Right atrium auricular region (tissue), 2 donors: ENCODE data around the gene FDPS. TPM values are rescaled to one million over a fixed set of nuclear protein-coding genes. Genes with fewer than 3 reads are reported as not detected.
A peak's percentile ranks its signal among the peaks of the same experiment; 100 is the strongest.

Source experiments
- DNase-seq: peaks from one replicate; pipeline ENCODE4 v3.0.0-alpha.2; 2019; ENCODE audit warnings: low spot score
- H3K27ac ChIP-seq, 2 donors: fragments of 200-600 bp; sonication (generic); 1 replicate in 1 of 2; 2 replicates in 1 of 2; pipeline ENCODE4 v1.5.1; 2016 to 2019
- H3K27me3 ChIP-seq, 2 donors: fragments of 200-600 bp; sonication (generic); one replicate each; pipeline versions ENCODE4 v1.5.1 to v1.6.0; 2017 to 2019
- H3K36me3 ChIP-seq: fragments of 200-600 bp; sonication (generic); one replicate; pipeline ENCODE4 v1.5.1; 2016
- H3K4me1 ChIP-seq, 2 donors: fragments of 200-600 bp; sonication (generic); one replicate each; pipeline versions ENCODE4 v1.5.1 to v1.6.0; 2017 to 2019
- H3K4me3 ChIP-seq, 2 donors: fragments of 200-600 bp; sonication (generic); 1 replicate in 1 of 2; 2 replicates in 1 of 2; pipeline ENCODE4 v1.5.1; 2017 to 2019; ENCODE audit warnings: mild to moderate bottlenecking in 1 of 2, moderate library complexity in 1 of 2
- H3K9me3 ChIP-seq, 2 donors: fragments of 200-600 bp; sonication (generic); one replicate each; pipeline ENCODE4 v1.5.1; 2019
- CTCF ChIP-seq, 2 donors: fragments of 200-600 bp; sonication (generic); IDR thresholded peaks; one replicate each; pipeline ENCODE4 v1.5.1; 2019; ENCODE audit warnings: antibody characterized with exemption in 2 of 2
- total RNA-seq, 2 donors: library from RNA; depleted of rRNA; stranded (reverse); fragments of >200 nt; gene quantifications; one replicate each; pipeline ENCODE4 v1.1.0, GENCODE V29; 2016

Gene FDPS
- total RNA-seq, 2 donors from 2014 or later: 65.3 to 73.1 TPM

- no peaks in the 10 kb centered on the region for H3K9me3 ChIP-seq
- no peak overlapping the region for H3K4me3 ChIP-seq
- no peaks in the 10 kb centered on the region for H3K27me3 ChIP-seq
- peaks cover 26% of the 10 kb centered on the region for H3K36me3 ChIP-seq
- no peak overlapping the region for H3K27ac ChIP-seq
- peaks cover 0 to 31% of the 10 kb centered on the region in 2 donors for H3K4me1 ChIP-seq
- no peak for TF ChIP-seq CTCF (IDR thresholded peaks at IDR 0.05)
- DNase-seq: no peak
Measured at GRCh38 chr1:155318082-155318481, 9.4 kb downstream of the FDPS start.

GRCh38 chr1:155319536-155319935 is 10.9 kb downstream of the FDPS start:
- Histone ChIP-seq H3K27ac (no peak overlapping the region), H3K9me3 (no peaks in the 10 kb centered on the region), H3K4me3 (no peak overlapping the region), H3K36me3 (peaks cover 20% of the 10 kb centered on the region), H3K4me1 (peaks cover 0 to 31% of the 10 kb centered on the region in 2 donors), H3K27me3 (no peaks in the 10 kb centered on the region)
- DNase-seq: no peak
- TF ChIP-seq CTCF (IDR thresholded peaks at IDR 0.05): no peak

- Histone ChIP-seq H3K27ac (peak overlapping the region; percentile 97 to 99), H3K27me3 (no peaks in the 10 kb centered on the region), H3K9me3 (no peaks in the 10 kb centered on the region), H3K4me3 (peak overlapping the region; percentile 41 to 80), H3K36me3 (peaks cover 13% of the 10 kb centered on the region), H3K4me1 (peaks cover 0 to 38% of the 10 kb centered on the region in 2 donors)
- no peak for DNase-seq
- no peak for TF ChIP-seq CTCF (IDR thresholded peaks at IDR 0.05)
Measured at GRCh38 chr1:155320252-155320651, 11.6 kb downstream of the FDPS start.

GRCh38 chr1:155320661-155321617 is 12.3 kb downstream of the FDPS start, which contains the start of gene RUSC1:
Gene RUSC1, plus strand, starts transcription at chr1:155320894. Its CDS starts 880 bp downstream, at chr1:155321774.
- Histone ChIP-seq H3K9me3 (no peaks in the 10 kb centered on the region), H3K27me3 (no peaks in the 10 kb centered on the region), H3K27ac (peak within 1 kb of the TSS; percentile 97 to 99), H3K36me3 (peaks cover 13% of the 10 kb centered on the region), H3K4me3 (peak within 1 kb of the TSS; percentile 41 to 80), H3K4me1 (peaks cover 0 to 45% of the 10 kb centered on the region in 2 donors)
- TF ChIP-seq CTCF (IDR thresholded peaks at IDR 0.05): peak in 1 of 2 donors; percentile 16
- DNase-seq: peak; percentile 84

GRCh38 chr1:155321639-155322503 is 13.2 kb downstream of the FDPS start:
- H3K9me3 ChIP-seq: no peaks in the 10 kb centered on the region
- no peaks in the 10 kb centered on the region for H3K27me3 ChIP-seq
- H3K4me1 ChIP-seq: peaks cover 0 to 46% of the 10 kb centered on the region in 2 donors
- peaks cover 16% of the 10 kb centered on the region for H3K36me3 ChIP-seq
- no peak for TF ChIP-seq CTCF (IDR thresholded peaks at IDR 0.05)
- peak overlapping the region; percentile 97 to 99 for H3K27ac ChIP-seq
- no peak for DNase-seq
- H3K4me3 ChIP-seq: peak overlapping the region; percentile 72 to 80
